ENCODE data around the gene CNTN1.

The CNTN1 gene

GRCh38 chr12:40684986-40685385 is 7.3 kb upstream of the CNTN1 start:
- Histone ChIP-seq H4K8ac (ENCODE audit: low read depth, low read length) (no peak overlapping the region), H3K27ac (ENCODE audit: low read depth, low read length) (no peak overlapping the region), H3K4me3 (ENCODE audit: low read depth, low read length) (no peak overlapping the region), H3K14ac (ENCODE audit: low read length) (no peak overlapping the region), H2AK5ac (ENCODE audit: low read length) (no peak overlapping the region), H3K27me3 (ENCODE audit: insufficient read depth, low read length) (no peaks in the 10 kb centered on the region), H3K4ac (ENCODE audit: low read depth, low read length) (no peak overlapping the region), H2BK5ac (ENCODE audit: low read depth, low read length, poor library complexity) (no peak overlapping the region), H4K12ac (ENCODE audit: low read depth, low read length) (no peak overlapping the region), H4K91ac (ENCODE audit: low read depth, low read length) (no peak overlapping the region), H3K4me2 (ENCODE audit: low read length) (no peak overlapping the region), H3K79me2 (ENCODE audit: control insufficient read depth, insufficient read depth, low read length, poor library complexity) (no peaks in the 10 kb centered on the region), H2BK12ac (ENCODE audit: low read length) (no peak overlapping the region), H3K4me1 (ENCODE audit: control insufficient read depth in 1 of 2, insufficient read depth in 2 of 2, low read length in 2 of 2) (no peaks in the 10 kb centered on the region), H3K23ac (ENCODE audit: low read length) (no peak overlapping the region), H3K18ac (ENCODE audit: low read length) (no peak overlapping the region), H3K9ac (ENCODE audit: low read length) (no peak overlapping the region), H3K36me3 (ENCODE audit: control insufficient read depth in 1 of 2, insufficient read depth in 2 of 2, low read length in 2 of 2) (no peaks in the 10 kb centered on the region), H3K79me1 (ENCODE audit: low read length) (no peaks in the 10 kb centered on the region), H2AFZ (ENCODE audit: insufficient read depth, low read length, poor library complexity) (no peak overlapping the region), H2BK120ac (ENCODE audit: insufficient read depth, low read length, poor library complexity) (no peak overlapping the region), H3K9me3 (ENCODE audit: insufficient read depth, low read depth, low read length) (no peaks in the 10 kb centered on the region)
- no peak for DNase-seq
- no CpG with 5 or more reads among the region's 4 CpGs for WGBS (ENCODE audit: extremely low coverage, insufficient coverage, insufficient read length)

GRCh38 chr12:40688085-40688725 is 4.0 kb upstream of the CNTN1 start:
- H2BK120ac ChIP-seq (ENCODE audit: insufficient read depth, low read length, poor library complexity): no peak overlapping the region
- no peak for DNase-seq
- H3K4me2 ChIP-seq (ENCODE audit: low read length): no peak overlapping the region
- no peak overlapping the region for H2AK5ac ChIP-seq (ENCODE audit: low read length)
- no peaks in the 10 kb centered on the region for H3K79me1 ChIP-seq (ENCODE audit: low read length)
- H2BK5ac ChIP-seq (ENCODE audit: low read depth, low read length, poor library complexity): no peak overlapping the region
- no peak overlapping the region for H4K8ac ChIP-seq (ENCODE audit: low read depth, low read length)
- no peak overlapping the region for H3K9ac ChIP-seq (ENCODE audit: low read length)
- H3K27ac ChIP-seq (ENCODE audit: low read depth, low read length): no peak overlapping the region
- H3K23ac ChIP-seq (ENCODE audit: low read length): no peak overlapping the region
- no peak overlapping the region for H2AFZ ChIP-seq (ENCODE audit: insufficient read depth, low read length, poor library complexity)
- peaks cover 6 to 9% of the 10 kb centered on the region in 2 experiments for H3K4me1 ChIP-seq (ENCODE audit: control insufficient read depth in 1 of 2, insufficient read depth in 2 of 2, low read length in 2 of 2)
- WGBS (ENCODE audit: extremely low coverage, insufficient coverage, insufficient read length): no CpG with 5 or more reads among the region's 8 CpGs
- no peaks in the 10 kb centered on the region for H3K36me3 ChIP-seq (ENCODE audit: control insufficient read depth in 1 of 2, insufficient read depth in 2 of 2, low read length in 2 of 2)
- H3K27me3 ChIP-seq (ENCODE audit: insufficient read depth, low read length): peaks cover 5% of the 10 kb centered on the region
- no peak overlapping the region for H3K14ac ChIP-seq (ENCODE audit: low read length)
- H3K4me3 ChIP-seq (ENCODE audit: low read depth, low read length): no peak overlapping the region
- no peak overlapping the region for H2BK12ac ChIP-seq (ENCODE audit: low read length)
- no peak overlapping the region for H4K91ac ChIP-seq (ENCODE audit: low read depth, low read length)
- H3K9me3 ChIP-seq (ENCODE audit: insufficient read depth, low read depth, low read length): no peaks in the 10 kb centered on the region
- no peak overlapping the region for H3K18ac ChIP-seq (ENCODE audit: low read length)
- H3K79me2 ChIP-seq (ENCODE audit: control insufficient read depth, insufficient read depth, low read length, poor library complexity): no peaks in the 10 kb centered on the region
- no peak overlapping the region for H4K12ac ChIP-seq (ENCODE audit: low read depth, low read length)
- H3K4ac ChIP-seq (ENCODE audit: low read depth, low read length): no peak overlapping the region

DNA sequence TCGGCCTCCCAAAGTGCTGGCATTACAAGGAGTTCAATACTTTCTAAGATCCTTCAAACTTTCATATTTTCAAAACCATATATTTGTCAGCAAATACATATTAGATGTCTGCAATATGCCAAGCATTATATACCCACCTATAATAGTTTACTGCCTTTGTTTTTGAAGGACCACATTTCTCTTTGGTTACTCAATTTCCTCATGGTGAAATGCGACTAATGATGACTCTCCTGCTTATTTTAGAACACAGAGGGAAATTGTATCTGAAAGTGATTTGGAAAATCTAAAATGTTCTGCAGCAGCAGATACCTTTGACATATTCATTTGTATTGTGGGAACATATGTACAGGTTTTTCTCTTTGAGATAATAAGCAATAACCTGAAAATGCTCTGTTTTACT is 2.7 kb upstream of the CNTN1 start:
- Histone ChIP-seq H3K9me3 (ENCODE audit: insufficient read depth, low read depth, low read length) (no peaks in the 10 kb centered on the region), H3K14ac (ENCODE audit: low read length) (no peak overlapping the region), H3K27ac (ENCODE audit: low read depth, low read length) (no peak overlapping the region), H3K18ac (ENCODE audit: low read length) (no peak overlapping the region), H3K79me2 (ENCODE audit: control insufficient read depth, insufficient read depth, low read length, poor library complexity) (no peaks in the 10 kb centered on the region), H2AK5ac (ENCODE audit: low read length) (no peak overlapping the region), H3K4me1 (ENCODE audit: control insufficient read depth in 1 of 2, insufficient read depth in 2 of 2, low read length in 2 of 2) (peaks cover 6 to 11% of the 10 kb centered on the region in 2 experiments), H3K23ac (ENCODE audit: low read length) (no peak overlapping the region), H3K9ac (ENCODE audit: low read length) (no peak overlapping the region), H3K27me3 (ENCODE audit: insufficient read depth, low read length) (peaks cover 5% of the 10 kb centered on the region), H2BK12ac (ENCODE audit: low read length) (no peak overlapping the region), H3K4me3 (ENCODE audit: low read depth, low read length) (no peak overlapping the region), H3K36me3 (ENCODE audit: control insufficient read depth in 1 of 2, insufficient read depth in 2 of 2, low read length in 2 of 2) (no peaks in the 10 kb centered on the region), H2BK120ac (ENCODE audit: insufficient read depth, low read length, poor library complexity) (no peak overlapping the region), H4K12ac (ENCODE audit: low read depth, low read length) (no peak overlapping the region), H4K91ac (ENCODE audit: low read depth, low read length) (no peak overlapping the region), H3K4ac (ENCODE audit: low read depth, low read length) (no peak overlapping the region), H2BK5ac (ENCODE audit: low read depth, low read length, poor library complexity) (no peak overlapping the region), H3K79me1 (ENCODE audit: low read length) (no peaks in the 10 kb centered on the region), H2AFZ (ENCODE audit: insufficient read depth, low read length, poor library complexity) (no peak overlapping the region), H4K8ac (ENCODE audit: low read depth, low read length) (no peak overlapping the region), H3K4me2 (ENCODE audit: low read length) (no peak overlapping the region)
- DNase-seq: no peak
- no CpG with 5 or more reads among the region's 2 CpGs for whole genome bisulfite sequencing (ENCODE audit: extremely low coverage, insufficient coverage, insufficient read length)

- Histone ChIP-seq H3K36me3 (ENCODE audit: control insufficient read depth in 1 of 2, insufficient read depth in 2 of 2, low read length in 2 of 2) (no peaks in the 10 kb centered on the region), H4K8ac (ENCODE audit: low read depth, low read length) (no peak overlapping the region), H2BK5ac (ENCODE audit: low read depth, low read length, poor library complexity) (no peak overlapping the region), H4K91ac (ENCODE audit: low read depth, low read length) (no peak overlapping the region), H2AK5ac (ENCODE audit: low read length) (no peak overlapping the region), H2BK12ac (ENCODE audit: low read length) (no peak overlapping the region), H3K18ac (ENCODE audit: low read length) (no peak overlapping the region), H3K4me2 (ENCODE audit: low read length) (peak overlapping the region; percentile 90), H3K14ac (ENCODE audit: low read length) (no peak overlapping the region), H3K4me1 (ENCODE audit: control insufficient read depth in 1 of 2, insufficient read depth in 2 of 2, low read length in 2 of 2) (peaks cover 6 to 11% of the 10 kb centered on the region in 2 experiments), H3K4ac (ENCODE audit: low read depth, low read length) (no peak overlapping the region), H3K27ac (ENCODE audit: low read depth, low read length) (no peak overlapping the region), H3K23ac (ENCODE audit: low read length) (no peak overlapping the region), H4K12ac (ENCODE audit: low read depth, low read length) (no peak overlapping the region), H3K9me3 (ENCODE audit: insufficient read depth, low read depth, low read length) (no peaks in the 10 kb centered on the region), H2BK120ac (ENCODE audit: insufficient read depth, low read length, poor library complexity) (no peak overlapping the region), H3K9ac (ENCODE audit: low read length) (no peak overlapping the region), H3K27me3 (ENCODE audit: insufficient read depth, low read length) (peaks cover 5% of the 10 kb centered on the region), H3K4me3 (ENCODE audit: low read depth, low read length) (peak overlapping the region; percentile 69), H2AFZ (ENCODE audit: insufficient read depth, low read length, poor library complexity) (peak overlapping the region; percentile 39), H3K79me2 (ENCODE audit: control insufficient read depth, insufficient read depth, low read length, poor library complexity) (no peaks in the 10 kb centered on the region), H3K79me1 (ENCODE audit: low read length) (no peaks in the 10 kb centered on the region)
- DNase-seq: no peak
- no CpG with 5 or more reads among the region's 33 CpGs for WGBS (ENCODE audit: extremely low coverage, insufficient coverage, insufficient read length)
Observed at GRCh38 chr12:40692765-40693206, 547 bp downstream of the CNTN1 start.
